GM18520 (cell line): ENCODE results near the gene ATP1B1.

Experiments used
- ATAC-seq: cut with Tn5 transposase; IDR thresholded peaks from one replicate; pipeline ENCODE4 v1.9.1; 2021; ENCODE audit not compliant: unreplicated experiment

The ATP1B1 gene

GRCh38 chr1:169092399-169092798 is 14.1 kb upstream of the ATP1B1 start:
- ATAC-seq, result no peak

DNA sequence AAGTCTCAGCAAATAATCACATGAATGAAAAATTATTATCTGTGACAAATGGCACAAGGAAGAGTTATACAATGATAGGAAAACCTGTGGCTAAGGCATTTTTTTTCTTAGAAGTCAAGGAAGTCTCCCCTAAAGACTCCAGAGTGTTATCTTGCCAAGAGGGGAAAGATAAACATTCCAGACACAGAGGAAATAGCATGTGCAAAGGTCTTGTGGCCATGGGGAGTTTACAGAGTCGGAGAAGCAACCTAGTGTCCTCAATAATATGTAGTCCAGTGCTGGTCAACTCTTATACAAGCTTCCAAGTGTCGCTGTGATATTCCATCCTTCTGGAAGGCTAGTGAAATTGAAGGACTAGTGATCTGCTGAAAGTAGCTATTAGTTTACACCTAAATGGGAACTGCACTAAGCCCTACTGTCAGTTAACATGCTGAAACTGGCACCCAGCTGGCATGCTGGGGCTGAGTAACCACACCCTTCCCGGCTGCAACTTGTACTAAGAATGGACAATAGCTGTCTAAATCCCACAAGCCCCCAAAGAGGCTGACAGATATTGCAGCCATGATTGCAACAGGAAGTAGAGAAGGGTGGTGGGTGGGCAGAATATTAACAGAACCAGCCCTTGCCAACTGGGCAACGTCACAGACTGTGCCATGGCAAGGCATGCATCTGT is 11.5 kb upstream of the ATP1B1 start:
- no peak for ATAC-seq

- ATAC-seq, result no peak
Measured at GRCh38 chr1:169098380-169098779, 8.1 kb upstream of the ATP1B1 start.

GRCh38 chr1:169099561-169099960 is 6.9 kb upstream of the ATP1B1 start:
- ATAC-seq, result no peak

DNA sequence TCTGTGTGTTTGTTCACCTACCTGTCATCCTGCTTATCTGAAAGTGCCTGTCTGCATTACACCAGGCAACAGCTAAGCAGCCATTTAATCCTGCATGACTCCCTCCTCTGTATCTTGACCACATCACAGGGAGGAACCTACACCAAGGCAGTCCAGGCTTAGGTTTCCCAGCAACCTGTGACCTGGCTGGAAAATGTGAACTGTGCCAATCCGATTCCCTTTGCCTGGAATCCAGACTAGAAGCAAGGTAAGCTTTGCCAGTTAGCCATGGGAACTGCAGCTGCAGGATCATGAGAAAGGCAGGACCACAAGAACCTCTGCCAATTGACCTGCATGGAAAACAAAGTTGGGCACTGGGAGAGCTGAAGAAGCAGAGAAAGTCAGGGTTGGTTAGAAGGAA is 6.3 kb upstream of the ATP1B1 start:
- ATAC-seq, result no peak

GRCh38 chr1:169100651-169101088 is 5.8 kb upstream of the ATP1B1 start:
- no peak for ATAC-seq

- no peak for ATAC-seq
Measured at GRCh38 chr1:169102567-169102966, 3.9 kb upstream of the ATP1B1 start.

DNA sequence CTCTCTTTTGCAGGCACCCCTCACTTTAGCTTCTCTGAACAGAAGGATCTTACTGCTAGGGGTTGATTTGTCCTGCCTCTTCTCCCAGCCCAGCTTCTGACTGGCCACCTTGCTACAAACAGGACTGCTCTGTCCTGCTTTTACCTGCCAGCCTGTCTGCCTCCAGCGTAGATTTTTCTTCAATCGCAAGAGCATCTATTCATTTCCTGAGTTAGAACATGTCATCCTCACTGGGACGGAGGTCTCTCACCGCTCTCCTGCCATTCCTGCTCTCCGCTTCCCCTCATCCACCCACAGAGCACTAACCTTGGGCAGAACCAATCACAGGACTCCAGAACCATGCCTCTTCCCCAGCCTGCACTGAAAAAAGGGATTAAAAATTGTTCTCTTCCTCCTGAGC is 3.5 kb upstream of the ATP1B1 start:
- ATAC-seq, result no peak

DNA sequence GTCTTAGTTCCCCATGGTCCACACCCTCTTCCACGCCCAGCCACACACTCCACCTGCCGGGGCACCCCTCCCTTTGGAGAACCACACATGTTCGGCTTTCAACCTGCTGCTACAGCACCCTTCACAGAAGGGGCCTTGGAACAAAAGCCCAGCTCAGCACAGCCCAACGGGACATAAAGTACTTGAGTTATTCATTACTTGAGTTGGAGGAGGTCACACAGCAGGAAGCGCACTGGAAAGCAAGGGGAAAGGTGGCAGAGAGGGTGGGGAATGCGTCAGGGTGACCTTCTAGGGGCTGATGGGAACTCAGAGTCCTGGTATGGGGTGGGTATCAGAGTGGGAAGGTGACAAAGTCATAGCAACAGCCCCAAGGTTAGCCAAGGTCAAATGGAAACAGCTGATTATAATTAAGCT is 3.0 kb upstream of the ATP1B1 start:
- ATAC-seq, result no peak

GRCh38 chr1:169105087-169105433 is 1.4 kb upstream of the ATP1B1 start:
- no peak for ATAC-seq

DNA sequence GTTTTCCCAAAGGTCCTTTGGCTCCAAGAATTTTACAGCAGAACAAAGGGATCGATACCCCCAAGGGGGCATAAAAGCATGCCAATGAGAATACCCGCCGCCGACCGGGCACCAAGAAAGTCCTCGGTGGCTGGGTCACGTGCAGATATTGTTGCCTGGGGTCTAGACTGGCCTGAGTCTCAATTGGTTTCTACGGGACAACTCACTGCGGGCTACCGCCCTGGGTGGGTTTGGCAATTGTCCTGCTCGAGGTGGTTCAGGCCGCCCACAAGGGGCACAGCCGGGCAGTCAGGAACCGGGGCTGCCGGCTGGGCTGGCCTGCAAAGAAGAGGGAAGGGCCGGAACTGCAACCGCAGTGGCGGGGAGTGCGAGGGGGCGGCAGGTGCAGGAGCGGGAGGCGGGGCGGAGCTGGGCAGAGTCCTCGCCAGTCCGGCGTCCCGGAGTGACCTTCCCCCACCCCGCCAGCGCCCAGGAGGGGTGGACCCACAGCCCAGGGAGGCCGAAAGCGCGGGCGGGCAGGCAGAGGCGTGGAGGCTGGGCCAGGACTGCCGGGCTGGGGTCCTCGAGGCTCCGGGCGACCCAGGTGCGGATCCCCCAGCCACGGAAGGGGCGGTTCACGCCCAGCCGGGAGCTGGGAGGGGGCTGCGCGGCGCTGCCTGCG is 926 bp upstream of the ATP1B1 start:
- ATAC-seq, result no peak

GRCh38 chr1:169106921-169107602 is 572 bp downstream of the ATP1B1 start:
- ATAC-seq, result no peak

- no peak for ATAC-seq
Measured at GRCh38 chr1:169107603-169108208, 1.2 kb downstream of the ATP1B1 start.

- no peak for ATAC-seq
Measured at GRCh38 chr1:169108223-169108622, 1.7 kb downstream of the ATP1B1 start.

- ATAC-seq, result no peak
Measured at GRCh38 chr1:169108863-169109560, 2.5 kb downstream of the ATP1B1 start.

DNA sequence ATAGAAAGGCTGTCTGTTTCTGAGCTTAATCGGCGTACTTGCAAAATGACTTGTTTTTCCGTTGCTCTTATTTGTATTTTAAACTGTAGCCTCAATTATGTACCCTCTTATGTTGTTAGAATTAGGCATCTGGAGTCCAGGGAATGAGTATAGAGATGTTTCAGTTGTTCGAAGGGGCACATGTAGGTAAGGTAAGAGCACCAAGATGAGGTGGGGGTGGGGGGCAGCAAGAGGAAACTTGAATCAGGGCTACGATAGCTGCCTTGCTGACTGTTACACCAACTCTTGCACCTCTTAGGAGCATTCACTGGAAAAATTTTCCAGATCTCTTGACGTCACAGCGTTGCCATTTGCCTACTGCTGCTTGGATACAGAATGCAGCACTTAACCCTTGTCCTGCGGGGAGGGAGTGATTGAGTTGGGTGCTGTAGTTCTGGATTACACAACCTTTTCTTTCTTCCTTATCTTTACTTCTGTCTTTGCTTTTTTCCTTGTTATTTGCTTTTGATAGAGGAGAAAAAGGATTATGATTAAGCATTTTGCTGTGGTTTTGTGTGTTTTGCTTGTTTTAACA is 3.2 kb downstream of the ATP1B1 start:
- ATAC-seq, result no peak

GRCh38 chr1:169110236-169110635 is 3.7 kb downstream of the ATP1B1 start:
- no peak for ATAC-seq

DNA sequence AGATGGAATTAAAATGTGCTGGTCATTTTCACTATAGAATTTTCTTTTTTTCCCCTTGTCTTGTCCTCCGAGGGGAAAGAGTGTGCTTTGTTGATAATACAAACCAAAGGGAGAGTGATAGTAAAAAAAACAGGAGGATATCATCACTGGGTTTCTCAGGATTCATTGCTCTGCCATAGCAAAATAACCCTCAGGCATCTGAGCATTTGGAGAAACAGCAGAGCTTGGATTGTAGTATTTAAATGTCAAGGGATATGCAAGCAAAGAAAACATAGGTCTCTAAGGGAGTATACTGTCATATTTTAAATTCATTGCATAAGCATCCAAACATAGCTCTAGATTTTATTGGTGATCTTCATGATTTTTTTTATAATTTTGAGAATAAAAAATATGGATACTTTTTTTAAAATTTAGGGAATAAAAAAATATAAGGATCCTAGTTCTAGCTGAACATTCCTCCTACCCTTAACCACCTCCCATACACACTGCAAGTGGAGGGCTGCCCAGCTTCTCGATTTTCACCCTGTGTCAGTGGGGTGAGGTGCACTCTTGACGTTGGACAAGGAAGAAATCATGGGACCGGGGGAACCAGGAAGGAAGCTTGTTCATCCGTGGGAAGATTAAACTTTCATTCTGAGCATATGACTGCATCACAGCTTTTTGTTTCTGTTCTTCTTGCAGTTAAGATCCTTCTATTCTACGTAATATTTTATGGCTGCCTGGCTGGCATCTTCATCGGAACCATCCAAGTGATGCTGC is 4.4 kb downstream of the ATP1B1 start:
- no peak for ATAC-seq

- no peak for ATAC-seq
Measured at GRCh38 chr1:169111472-169111871, 5.0 kb downstream of the ATP1B1 start.

- no peak for ATAC-seq
Measured at GRCh38 chr1:169112241-169112640, 5.8 kb downstream of the ATP1B1 start.
